NOMO-1 treated with DMSO at 0.1 percent for 48 hours (cell line): Measurements from ENCODE around the gene LST1.
"Not testable (repeated sequence)": the region's sequence is repeated elsewhere in the genome, so short reads cannot be mapped to it uniquely, and the experiment has no call there.

ENCODE experiments used
- DNase-seq: peaks from one replicate; lab custom pipeline; 2025; ENCODE audit not compliant: unreplicated experiment; lab: John Stamatoyannopoulos, UW

The LST1 gene

GRCh38 chr6:31580438-31580740 is 5.7 kb upstream of the LST1 start:
- no peak for DNase-seq

GRCh38 chr6:31580807-31581433 is 5.2 kb upstream of the LST1 start:
- DNase-seq = peak; percentile 74

GRCh38 chr6:31581434-31582229 is 4.4 kb upstream of the LST1 start:
- DNase-seq = no peak

- no peak for DNase-seq
Measured at GRCh38 chr6:31582230-31582643, 3.8 kb upstream of the LST1 start, which contains the start of gene LTB. Gene LTB (minus strand): TSS chr6:31582424. CDS start chr6:31582417, 7 bp downstream.

- DNase-seq = peak; percentile 63
Measured at GRCh38 chr6:31585491-31585890, 586 bp upstream of the LST1 start.

GRCh38 chr6:31586599-31587281 is 663 bp downstream of the LST1 start:
- DNase-seq = peak; percentile 83

GRCh38 chr6:31587791-31588777 is 2.0 kb downstream of the LST1 start:
- DNase-seq = no peak

- DNase-seq = no peak
Measured at GRCh38 chr6:31588871-31589650, 3.0 kb downstream of the LST1 start.

- DNase-seq = not testable (repeated sequence)
Measured at GRCh38 chr6:31590691-31591090, 4.6 kb downstream of the LST1 start.

GRCh38 chr6:31592396-31592771 is 6.3 kb downstream of the LST1 start:
- DNase-seq = no peak

GRCh38 chr6:31597006-31597405 is 10.9 kb downstream of the LST1 start:
- DNase-seq = peak; percentile 75

- DNase-seq = no peak
Measured at GRCh38 chr6:31607317-31607716, 21.2 kb downstream of the LST1 start.

GRCh38 chr6:31609519-31610406 is 23.7 kb downstream of the LST1 start:
- no peak for DNase-seq

GRCh38 chr6:31610968-31611367 is 24.9 kb downstream of the LST1 start:
- DNase-seq = no peak

- DNase-seq = peak; percentile 74
Measured at GRCh38 chr6:31614075-31614619, 28.1 kb downstream of the LST1 start.

GRCh38 chr6:31614684-31615578 is 28.9 kb downstream of the LST1 start, which contains the start of gene AIF1:
Gene AIF1 (plus strand): TSS chr6:31615234. CDS start chr6:31615330, 96 bp downstream.
- DNase-seq = no peak

- DNase-seq = peak; percentile 88
Measured at GRCh38 chr6:31615748-31616147, 29.7 kb downstream of the LST1 start.

GRCh38 chr6:31617010-31617409 is 30.9 kb downstream of the LST1 start:
- DNase-seq = no peak
